ENCODE measurements around the gene NOS1AP.
"Not testable (repeated sequence)": the region's sequence is repeated elsewhere in the genome, so short reads cannot be mapped to it uniquely, and the experiment has no call there.

Gene NOS1AP

DNA sequence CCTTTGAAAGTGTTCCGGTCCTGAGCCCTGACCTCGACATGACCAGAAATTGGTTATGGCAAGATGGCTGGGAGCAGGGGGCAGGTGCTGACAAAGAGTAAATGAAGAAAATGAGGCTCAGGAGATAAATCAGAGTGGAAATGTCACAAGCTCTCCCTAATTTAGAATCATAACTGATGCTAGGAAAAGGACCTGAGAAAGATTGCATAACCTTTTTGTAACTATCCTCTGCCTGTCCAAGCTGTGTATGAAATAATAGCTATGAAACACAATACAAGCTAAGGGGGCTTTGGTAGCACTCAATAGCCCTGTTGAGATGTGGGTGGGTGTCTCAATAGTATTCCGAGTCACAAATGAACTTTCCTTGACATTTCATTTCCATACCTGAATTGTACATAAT, 12.9 kb upstream of the NOS1AP start:
- FAIRE-seq (no peak), DNase-seq (ENCODE audit: low spot score) (no peak)

DNA sequence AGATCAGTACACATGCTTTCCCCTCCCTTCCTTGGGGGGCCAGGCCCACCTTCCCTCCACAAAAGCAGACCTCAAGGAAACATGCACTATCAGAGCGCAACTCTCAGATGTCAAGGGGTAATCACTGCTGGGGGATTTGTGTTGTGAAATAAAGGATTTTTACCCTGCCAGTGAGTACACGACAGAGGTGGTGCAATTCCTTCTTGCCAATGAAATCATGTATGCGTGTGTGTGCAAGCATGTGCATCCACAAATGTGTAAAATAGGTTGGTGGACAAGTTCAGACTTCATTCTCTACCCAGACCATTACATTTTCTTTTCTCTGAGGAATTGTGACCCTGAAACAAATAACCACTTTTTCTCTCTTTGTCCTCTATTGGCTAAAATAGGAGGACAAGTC, 9.8 kb upstream of the NOS1AP start:
- no peak for FAIRE-seq
- DNase-seq (ENCODE audit: low spot score) = no peak

DNA sequence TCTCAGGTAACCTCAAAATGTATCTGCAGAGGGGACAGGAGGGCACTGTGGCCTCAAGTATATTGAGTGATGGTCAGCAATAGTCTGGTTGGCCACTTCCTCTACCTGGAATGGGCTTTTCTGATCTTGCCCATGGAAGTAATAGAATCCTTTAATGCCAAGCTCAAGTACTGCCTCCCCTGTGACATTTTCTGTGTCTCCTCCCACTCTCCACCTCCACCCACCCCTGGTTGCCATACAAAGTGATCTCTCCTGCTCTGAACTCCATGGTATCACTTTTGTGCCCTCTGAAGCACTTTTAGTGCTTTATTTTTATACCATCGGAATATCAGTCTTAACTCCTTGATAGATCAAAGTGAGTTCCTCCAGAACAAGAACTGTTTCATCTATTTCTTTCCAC, 9.2 kb upstream of the NOS1AP start:
- DNase-seq (ENCODE audit: low spot score) (no peak), FAIRE-seq (no peak)

DNA sequence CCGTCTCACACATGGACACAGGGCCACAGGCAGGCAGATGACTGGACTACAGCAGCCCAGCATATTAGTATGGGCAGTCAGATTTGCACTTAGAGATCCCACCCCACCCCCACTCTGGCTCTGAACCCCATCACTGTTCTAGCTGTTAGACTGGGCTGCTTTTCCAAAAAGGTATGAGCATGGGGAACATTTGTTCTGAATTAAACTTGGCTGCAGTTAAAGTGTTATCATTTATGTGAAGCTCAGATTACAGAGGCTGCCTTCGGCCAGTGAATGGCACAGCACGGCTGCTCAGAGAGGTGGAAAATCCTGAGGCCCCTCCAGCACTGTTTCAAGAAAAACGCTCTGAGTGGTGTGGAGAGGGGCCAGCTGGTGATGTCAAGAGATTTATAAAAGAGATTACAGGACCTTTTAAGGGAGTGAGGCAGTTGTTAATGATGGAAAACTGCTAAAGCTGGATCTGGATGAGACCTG, 6.9 kb upstream of the NOS1AP start:
- DNase-seq (ENCODE audit: low spot score) (no peak), FAIRE-seq (no peak)

DNA sequence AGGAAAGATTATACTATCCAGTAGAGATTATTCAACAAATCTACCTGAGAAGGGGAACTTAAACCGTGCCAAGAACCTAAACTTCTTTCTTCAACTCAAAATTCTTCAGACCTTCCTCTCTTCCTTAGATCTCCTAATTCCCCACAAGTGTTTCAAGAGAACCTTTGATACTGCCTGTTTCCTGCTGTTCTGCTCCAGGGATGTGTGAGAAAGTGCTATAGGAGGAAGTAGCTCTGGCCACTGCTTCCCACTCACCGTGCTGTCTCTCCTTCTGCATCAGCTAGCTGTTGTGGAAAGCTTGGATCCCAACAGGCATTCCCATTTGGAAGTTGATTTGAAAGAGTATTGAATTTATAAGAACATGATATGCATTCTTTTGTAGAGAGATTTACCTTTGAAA, 4.5 kb upstream of the NOS1AP start:
- FAIRE-seq (no peak), DNase-seq (ENCODE audit: low spot score) (no peak)

DNA sequence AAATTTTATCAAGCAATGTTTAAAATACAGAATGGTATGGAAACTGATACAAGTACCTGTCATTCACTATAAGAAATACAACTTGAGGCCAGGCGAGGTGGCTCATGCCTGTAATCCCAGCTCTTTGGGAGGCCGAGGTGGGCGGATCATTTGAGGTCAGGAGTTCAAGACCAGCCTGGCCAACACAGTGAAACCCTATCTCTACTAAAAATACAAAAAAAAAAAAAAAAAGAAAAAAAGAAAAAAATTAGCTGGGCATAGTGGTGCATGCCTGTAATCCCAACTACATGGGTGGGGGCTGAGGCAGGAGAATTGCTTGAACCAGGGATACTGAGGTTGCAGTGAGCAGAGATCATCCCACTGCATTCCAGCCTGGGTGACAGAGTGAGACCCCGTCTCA, 2.7 kb upstream of the NOS1AP start:
- FAIRE-seq; DNase-seq (ENCODE audit: low spot score): not testable (repeated sequence)

DNA sequence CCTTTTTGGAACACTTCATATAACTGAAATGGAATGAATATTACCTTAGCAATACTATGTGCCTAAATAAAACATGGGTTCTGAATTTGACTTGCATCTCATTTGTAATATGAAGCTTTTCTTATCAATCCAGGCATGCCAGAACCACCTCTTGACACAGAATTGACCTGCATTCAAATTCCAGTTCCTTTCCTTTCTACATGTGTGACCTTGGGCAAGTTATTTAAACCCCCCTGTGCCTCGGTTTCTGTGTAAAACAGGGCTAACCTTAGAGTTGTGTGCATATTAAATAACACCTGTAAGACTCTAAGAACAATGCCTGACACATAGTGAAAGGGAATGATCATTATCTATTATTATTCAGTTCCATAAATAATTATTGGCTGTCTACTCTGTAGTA, 2.0 kb upstream of the NOS1AP start:
- DNase-seq (ENCODE audit: low spot score) (no peak), FAIRE-seq (no peak)

DNA sequence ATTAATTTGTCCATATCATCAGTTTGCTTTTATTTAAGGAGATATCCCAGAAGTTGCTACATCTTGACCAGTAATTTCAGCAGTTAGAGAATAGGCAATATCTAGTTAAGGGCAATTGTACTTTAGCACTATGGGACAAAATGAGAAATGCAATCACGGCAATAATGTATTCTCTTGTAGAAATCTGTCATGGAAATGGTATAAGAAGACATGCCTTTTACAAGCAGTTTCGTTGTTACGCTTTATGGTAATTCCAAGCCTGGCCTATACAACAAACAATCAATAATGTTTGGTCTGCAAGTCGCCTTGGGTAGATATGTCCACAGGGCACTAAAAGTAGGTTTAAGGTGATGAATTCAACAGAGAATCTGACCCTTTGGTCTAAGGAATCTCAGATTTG, 1.2 kb upstream of the NOS1AP start:
- FAIRE-seq (no peak), DNase-seq (ENCODE audit: low spot score) (no peak)

DNA sequence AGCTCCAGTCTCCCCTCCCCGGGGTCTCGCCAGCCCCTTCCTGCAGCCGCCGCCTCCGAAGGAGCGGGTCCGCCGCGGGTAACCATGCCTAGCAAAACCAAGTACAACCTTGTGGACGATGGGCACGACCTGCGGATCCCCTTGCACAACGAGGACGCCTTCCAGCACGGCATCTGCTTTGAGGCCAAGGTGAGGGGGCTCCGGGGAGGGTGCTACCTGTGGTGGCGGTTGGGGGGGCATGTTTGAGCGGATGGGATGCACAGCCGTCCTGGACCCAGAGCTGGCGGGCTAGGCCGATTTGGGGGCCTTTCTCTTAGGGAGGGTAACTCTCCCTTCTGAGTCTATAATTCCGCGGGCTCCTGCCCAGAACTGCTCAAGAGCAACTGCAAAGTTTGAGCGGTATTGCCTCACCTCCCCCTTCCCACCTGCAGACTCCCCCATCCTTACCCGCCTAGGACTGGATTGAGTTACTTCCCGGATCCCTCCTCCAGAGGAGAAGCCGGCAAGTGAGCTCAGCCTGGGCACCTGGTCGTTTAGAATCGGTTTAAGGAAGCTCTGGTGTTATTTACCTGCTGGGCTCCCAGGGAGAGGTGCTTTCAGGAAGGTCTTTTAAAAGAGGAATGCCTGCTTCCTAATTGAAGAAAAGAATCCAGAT, 730 bp downstream of the NOS1AP start:
- FAIRE-seq = peak; percentile 46
- peak; percentile 31 for DNase-seq (ENCODE audit: low spot score)

DNA sequence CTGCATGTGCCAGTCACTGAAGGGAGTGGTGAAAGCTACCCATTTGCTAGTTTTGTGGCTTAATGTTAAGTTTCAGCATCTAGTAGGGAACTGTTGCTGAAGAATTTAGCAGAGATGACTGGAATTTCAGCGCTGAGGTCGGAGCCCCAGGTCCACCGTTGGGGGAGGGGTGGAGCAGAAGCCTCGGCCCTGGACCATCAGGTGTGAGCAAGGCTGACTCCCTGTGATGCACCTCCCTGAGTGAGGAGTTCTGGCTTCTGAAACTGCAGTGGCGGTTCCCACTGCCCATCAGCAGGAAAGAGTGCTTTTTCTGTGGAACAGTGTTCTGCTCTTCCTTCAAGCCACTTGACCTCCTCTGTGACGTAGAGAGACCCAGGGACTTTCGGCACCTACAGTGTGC, 1.3 kb downstream of the NOS1AP start:
- FAIRE-seq (no peak), DNase-seq (ENCODE audit: low spot score) (no peak)

DNA sequence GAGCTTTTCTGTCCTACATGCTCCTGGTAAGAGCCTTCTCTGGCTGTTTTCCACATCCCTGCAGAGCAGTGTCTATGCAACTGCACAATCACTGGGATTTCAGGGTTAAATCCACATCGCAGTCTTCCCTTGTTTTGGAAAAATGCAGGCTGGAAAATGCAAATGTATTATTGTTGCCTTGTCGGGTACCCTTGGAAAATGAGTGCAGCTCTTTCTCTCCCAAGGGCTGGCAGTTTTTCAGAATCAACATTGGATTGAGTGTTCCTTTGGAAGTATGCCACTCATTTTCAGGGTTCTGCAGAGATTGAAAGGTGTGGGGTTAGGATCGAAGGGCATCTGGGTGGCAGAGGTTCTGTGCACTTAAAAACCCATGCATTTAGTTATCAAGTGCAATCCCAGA, 3.2 kb downstream of the NOS1AP start:
- no peak for DNase-seq (ENCODE audit: low spot score)
- FAIRE-seq = no peak

DNA sequence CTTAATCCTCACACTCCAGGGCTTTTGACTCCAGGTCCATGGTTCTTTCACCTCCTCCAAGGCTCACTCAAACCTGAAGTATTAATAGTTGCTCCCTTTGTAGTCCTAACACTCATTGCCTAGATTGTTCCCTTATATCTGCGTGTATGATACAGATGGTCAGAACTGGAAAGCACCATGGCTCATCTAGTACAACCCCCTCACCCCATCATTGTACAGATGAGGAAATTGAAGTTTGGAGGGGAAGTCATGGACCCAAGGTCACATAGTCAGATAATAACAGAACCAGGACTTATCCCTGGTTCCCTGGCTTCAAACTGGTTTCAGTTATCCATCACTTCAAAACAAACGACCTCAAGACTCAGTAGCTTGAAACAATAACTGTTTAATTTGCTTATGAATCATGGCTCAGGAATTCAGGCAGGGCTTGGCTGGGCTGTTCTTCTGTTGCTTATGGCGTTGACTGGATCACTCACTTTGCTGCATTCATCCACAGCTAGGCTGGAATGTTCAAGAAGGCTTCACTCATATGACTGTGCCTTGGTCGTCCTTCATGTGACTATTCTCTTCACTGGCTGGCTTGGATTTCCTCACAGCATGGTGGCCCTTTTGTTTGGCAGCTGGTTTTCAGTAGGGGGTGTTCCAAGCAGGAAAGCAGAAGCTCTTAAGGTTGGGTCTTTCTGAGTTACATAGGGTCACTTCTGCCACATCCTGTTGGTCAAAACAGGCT, 5.0 kb downstream of the NOS1AP start:
- DNase-seq (ENCODE audit: low spot score) = no peak
- FAIRE-seq = peak; percentile 9

DNA sequence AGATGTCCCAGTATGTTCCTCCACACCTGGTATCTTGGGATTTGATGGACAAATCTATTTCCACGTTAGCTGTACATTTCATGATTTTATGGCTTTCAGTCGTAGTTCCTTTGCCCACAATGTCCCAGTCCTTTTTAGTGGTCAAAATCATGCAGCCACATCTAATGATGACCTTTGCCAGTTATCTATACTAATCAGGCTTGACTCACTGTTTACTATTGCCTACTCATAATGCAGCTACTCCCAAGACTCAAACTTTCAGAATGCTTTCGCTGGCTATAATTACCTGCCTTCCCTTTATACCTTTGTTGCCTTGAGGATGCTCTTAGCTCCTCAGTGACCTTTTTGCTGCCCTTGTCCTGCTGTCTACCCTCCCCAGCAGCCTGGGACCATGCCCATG, 6.4 kb downstream of the NOS1AP start:
- FAIRE-seq (no peak), DNase-seq (ENCODE audit: low spot score) (no peak)

DNA sequence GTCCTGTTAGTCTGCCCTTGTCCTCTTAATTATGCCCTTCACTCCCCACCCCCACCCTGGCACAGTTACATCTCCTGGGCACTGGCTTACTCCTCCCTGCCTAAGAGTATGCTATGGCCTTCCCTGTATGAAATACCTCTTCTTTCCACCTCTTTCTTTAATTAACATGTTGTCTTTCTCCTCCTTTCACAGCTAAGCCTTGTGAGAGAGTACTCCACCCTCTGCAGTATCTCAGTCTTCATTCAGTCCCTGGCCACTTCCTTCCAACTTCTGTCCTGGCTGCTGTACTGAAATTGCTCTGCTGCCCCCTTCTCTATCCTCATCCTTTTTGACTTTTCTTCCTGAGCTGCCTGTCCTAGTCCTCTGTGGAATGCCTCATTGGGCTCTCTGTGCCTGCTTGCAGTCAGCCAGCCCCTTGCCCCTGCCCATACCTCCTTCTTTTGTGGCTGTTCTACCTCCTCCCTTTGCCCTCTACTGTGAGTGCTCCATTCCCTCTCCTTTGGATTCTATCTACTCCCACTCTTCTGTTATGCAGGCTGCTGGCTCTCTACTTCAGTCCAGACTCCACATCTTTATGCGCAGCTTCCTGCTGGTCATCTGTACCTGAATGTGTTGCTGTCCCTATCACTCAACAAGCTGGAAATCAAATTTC, 8.3 kb downstream of the NOS1AP start:
- FAIRE-seq = no peak
- no peak for DNase-seq (ENCODE audit: low spot score)

DNA sequence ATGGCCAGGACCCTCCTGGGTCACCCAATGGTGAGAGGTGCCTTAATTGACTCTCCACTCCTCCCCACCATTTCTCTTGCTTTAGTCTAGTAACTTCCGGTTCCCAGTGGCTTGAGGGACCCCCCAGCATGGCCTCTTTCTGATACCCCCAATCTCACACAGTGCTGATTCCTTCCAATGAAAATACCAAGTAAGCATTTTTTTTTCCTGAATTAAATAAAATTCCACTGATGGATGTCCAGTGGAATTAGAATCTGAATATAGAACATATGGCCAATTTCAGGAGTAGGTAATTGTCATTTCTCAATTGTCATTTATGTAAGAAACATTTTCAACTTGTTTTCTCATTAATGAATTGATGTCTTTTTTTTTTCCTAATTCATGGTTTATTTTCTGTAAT, 9.5 kb downstream of the NOS1AP start:
- DNase-seq (ENCODE audit: low spot score) = no peak
- FAIRE-seq = no peak

DNA sequence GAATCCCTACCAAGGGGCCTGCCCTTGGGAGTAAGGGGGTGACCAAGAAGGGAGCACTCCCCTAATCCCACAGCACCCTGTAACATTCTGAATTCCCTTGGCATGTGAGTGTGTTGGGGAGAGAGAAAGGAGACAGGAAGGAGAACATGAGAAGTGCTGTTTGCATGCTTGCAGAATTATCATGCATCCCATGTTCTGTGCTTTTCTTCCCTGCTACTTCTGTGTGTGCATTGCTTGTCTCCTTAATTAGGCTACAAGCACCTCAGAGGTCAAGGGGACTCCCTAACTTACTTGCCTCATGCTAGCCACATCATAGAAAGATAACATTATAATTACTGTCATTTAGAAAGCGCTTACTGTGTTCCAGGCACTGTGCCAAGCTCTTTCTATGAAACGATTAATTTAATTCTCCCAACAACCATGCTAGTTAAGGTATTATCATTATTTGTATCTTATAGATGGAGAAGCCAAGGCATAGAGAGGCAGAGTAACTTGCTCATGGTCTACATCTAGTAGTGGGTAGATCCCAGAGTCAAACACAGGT, 11.1 kb downstream of the NOS1AP start:
- DNase-seq (ENCODE audit: low spot score) (no peak), FAIRE-seq (no peak)

DNA sequence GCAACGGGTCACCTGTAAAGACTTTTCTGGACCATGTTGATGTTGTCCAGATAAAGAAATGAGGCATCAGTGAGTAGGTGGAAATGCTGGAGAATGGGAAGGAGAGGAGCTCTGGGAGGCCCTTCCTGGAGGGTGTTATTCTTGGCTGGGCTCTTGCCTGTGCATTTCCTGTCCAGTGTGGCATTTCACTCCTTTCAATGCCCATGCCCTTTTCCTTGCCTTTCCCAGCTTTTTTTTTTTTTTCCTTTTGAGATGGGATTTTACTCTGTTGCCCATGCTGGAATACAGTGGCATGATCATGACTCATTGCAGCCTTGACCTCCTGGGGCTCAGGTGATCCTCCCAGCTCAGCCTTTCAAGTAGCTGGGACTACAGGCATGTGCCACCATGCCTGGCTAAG, 11.8 kb downstream of the NOS1AP start:
- DNase-seq (ENCODE audit: low spot score) (no peak), FAIRE-seq (no peak)

DNA sequence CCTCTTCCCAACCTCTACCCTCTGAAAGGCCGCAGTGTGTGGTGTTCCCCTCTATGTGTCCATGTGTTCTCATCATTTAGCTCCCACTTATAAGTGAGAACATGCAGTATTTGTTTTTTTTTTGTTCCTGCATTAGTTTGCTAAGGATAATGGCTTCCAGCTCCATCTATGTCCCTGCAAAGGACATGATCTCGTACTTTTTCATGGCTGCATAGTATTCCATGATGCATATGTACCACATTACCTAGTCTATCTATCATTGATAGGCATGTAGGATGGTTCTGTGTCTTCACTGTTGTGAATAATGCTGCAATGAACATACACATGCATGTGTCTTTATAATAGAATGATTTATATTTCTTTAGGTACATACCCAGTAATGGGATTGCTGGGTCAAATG, 12.6 kb downstream of the NOS1AP start:
- DNase-seq (ENCODE audit: low spot score); FAIRE-seq: not testable (repeated sequence)

DNA sequence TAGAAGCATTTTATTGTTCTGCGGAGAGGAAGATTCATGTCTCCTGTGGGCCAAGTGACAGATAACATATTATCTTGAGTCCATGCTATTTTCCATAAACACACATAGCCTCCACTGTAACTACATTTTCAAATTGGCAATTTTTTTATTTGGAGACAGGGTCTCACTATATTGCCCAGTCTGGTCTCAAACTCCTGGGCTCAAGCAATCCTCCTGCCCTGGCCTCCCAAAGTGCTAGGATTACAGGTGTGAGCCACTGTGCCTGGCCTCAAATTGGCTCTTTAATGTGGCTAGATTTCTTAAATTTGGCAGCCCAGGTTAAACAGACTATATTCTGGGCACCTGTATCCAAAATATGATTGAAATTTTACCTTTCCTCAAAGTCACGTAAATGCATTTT, 13.8 kb downstream of the NOS1AP start:
- FAIRE-seq = no peak

DNA sequence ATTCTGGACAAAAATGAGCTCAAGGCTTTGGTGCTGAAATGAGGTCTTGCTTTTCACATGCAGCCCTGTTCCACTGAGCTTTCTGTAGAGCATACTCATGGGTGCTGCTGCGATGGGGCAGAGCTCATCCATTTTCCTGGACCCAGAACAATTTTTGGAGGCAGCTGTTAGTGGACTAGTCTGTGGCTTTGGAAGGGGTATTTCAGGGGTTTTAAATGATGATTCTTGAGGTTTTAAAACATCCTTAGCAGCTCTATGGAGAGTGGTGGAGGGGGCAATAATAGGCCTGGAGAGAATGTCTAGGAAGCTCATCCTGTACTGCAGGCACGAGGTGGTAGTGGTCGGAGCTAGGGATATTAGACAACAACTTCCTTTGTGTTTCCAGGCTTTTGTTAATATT, 16.5 kb downstream of the NOS1AP start:
- DNase-seq (ENCODE audit: low spot score) (no peak), FAIRE-seq (no peak)

More for the DNA sequence above, 13.8 kb downstream of the NOS1AP start:
- no peak for DNase-seq (ENCODE audit: low spot score)

DNA sequence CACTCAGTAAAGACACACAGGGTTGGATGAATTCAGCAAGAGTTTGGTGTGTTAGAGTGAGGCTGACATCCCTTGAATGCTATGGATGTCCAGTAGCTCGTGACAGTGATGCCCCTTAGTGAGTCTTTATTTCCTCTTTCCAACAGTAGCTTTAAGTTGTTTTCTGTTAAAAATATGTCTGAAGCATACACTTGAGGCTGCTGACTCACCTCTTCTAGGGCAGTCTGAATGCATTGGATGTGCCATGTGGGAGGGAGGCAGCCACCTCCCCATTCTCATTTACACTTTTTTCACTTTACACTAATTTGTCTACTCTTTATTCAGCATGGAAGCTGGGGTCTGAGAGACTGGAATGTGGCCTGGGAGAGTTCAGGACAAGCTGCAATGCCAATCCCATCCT, 17.6 kb downstream of the NOS1AP start:
- DNase-seq (ENCODE audit: low spot score) (no peak), FAIRE-seq (no peak)

DNA sequence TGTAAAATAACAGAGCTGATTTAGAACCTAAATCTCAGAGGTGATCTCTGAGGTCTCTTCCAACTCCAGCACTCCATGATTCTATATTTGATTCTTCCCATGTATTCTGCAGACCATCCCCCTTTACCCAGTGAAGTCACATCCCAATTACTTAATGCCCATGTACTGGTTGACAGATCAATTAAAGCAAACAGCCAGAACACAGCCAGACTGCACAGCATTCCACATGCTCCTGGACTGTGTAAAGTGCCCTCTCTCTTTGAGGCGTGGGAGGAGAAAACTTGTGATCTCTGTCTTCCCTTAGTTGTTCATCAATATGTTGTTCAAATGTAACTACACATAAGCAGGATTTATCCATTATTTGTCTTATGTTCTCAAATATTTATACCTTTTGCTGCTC, 18.1 kb downstream of the NOS1AP start:
- no peak for FAIRE-seq
- no peak for DNase-seq (ENCODE audit: low spot score)

All from urothelium cell line (cell line).